Adipocyte (in vitro differentiated cells): ENCODE measurements around the gene AEBP2.
"Not testable (repeated sequence)": the region's sequence is repeated elsewhere in the genome, so short reads cannot be mapped to it uniquely, and the experiment has no call there.

Experiments used
- DNase-seq: peaks from one replicate; pipeline ENCODE4 v3.0.0-alpha.2; 2015; ENCODE audit warnings: low read depth
- H3K27me3 ChIP-seq: replicated peaks from 2 replicates; pipeline ENCODE4 v1.7.0; 2013; ENCODE audit warnings: mild to moderate bottlenecking, low read length, moderate library complexity; ENCODE audit not compliant: control insufficient read depth, insufficient read depth
- H3K36me3 ChIP-seq: 2 replicates; pipeline ENCODE4 v1.7.0; 2013; ENCODE audit warnings: low read length, mild to moderate bottlenecking, moderate library complexity; ENCODE audit not compliant: control insufficient read depth, insufficient read depth, severe bottlenecking
- H3K4me1 ChIP-seq: 2 replicates; pipeline ENCODE4 v1.7.0; 2013; ENCODE audit warnings: mild to moderate bottlenecking, low read length, moderate library complexity; ENCODE audit not compliant: control insufficient read depth, insufficient read depth
- H3K4me3 ChIP-seq: 2 replicates; pipeline ENCODE4 v1.7.0; 2013; ENCODE audit warnings: mild to moderate bottlenecking, low read length, moderate library complexity
- H3K9ac ChIP-seq: 2 replicates; pipeline ENCODE4 v1.7.0; 2013; ENCODE audit warnings: mild to moderate bottlenecking, low read length, moderate library complexity
- H3K9me3 ChIP-seq: 2 replicates; pipeline ENCODE4 v1.7.0; 2013; ENCODE audit warnings: mild to moderate bottlenecking, low read length, moderate library complexity; ENCODE audit not compliant: control insufficient read depth

AEBP2 gene

DNA sequence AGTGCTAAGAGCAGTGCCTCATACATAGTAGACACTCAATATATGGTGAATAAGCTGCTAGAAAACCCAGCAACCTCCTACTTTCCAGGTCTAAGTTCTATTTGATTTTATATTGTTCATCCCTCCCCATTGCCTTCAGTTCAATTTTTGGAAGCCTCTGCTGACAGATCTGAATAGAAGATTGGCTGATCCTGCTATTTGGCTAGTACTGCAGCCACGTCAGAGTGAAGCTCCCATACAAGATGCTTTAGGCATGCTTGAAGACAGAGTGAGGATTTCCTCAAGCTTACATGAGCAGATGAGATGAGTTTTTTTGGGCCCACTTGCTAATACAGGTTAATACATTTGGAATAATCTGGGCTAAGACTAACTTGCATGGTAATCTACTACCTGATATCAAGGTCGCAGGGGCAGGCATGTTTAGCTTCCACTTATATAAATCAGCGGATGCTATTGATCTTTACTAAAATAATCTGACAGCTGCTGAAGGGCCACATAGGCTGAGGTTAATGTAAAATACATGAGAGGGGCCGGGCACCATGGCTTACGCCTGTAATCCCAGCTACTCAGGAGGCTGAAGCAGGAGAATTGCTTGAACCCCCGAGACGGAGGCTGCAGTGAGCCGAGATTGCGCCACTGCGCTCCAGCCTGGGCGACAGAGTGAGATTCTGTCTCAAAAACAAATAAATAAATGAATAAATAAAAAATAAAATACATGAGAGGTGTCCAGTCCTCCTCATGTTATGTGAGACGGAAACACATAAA, 15.9 kb upstream of the AEBP2 start:
- Histone ChIP-seq H3K4me1 (no peaks in the 10 kb centered on the region), H3K27me3 (no peaks in the 10 kb centered on the region), H3K4me3 (no peak overlapping the region), H3K9ac (no peak overlapping the region), H3K36me3 (no peaks in the 10 kb centered on the region), H3K9me3 (peaks cover 3% of the 10 kb centered on the region)
- no peak for DNase-seq

GRCh38 chr12:19428246-19428645, 11.0 kb upstream of the AEBP2 start:
- H3K9me3 ChIP-seq = peaks cover 3% of the 10 kb centered on the region
- no peak for DNase-seq
- H3K4me1 ChIP-seq = peaks cover 7% of the 10 kb centered on the region

GRCh38 chr12:19429491-19429890, 9.8 kb upstream of the AEBP2 start:
- not testable (repeated sequence) for H3K4me3 ChIP-seq, DNase-seq, H3K36me3 ChIP-seq, H3K9me3 ChIP-seq, H3K27me3 ChIP-seq, H3K9ac ChIP-seq, H3K4me1 ChIP-seq

More at GRCh38 chr12:19428246-19428645, 11.0 kb upstream of the AEBP2 start:
- Histone ChIP-seq H3K4me3 (no peak overlapping the region), H3K27me3 (no peaks in the 10 kb centered on the region), H3K36me3 (no peaks in the 10 kb centered on the region), H3K9ac (no peak overlapping the region)

DNA sequence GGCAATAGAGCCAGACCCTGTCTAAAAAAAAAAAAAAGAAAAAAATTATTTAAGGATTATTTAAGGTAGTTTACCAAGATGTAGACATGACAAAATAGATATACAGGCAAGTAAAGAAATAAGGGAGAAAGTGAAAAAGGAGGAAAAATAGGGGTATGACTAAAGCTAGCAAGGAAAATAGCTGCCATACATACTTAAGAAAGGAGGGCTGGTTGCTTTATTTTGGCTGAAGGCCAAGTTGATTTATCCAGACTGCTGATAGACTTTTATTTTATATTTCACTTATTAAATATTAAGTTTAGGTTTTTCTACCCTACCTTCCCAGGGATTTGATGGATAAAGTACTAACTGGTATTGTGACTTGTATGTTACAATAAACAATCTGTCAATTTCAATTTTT, 8.3 kb upstream of the AEBP2 start:
- Histone ChIP-seq H3K4me1 (peaks cover 7% of the 10 kb centered on the region), H3K36me3 (no peaks in the 10 kb centered on the region), H3K9me3 (peaks cover 3% of the 10 kb centered on the region), H3K4me3 (no peak overlapping the region), H3K27me3 (no peaks in the 10 kb centered on the region), H3K9ac (no peak overlapping the region)
- peak; percentile 50 for DNase-seq

DNA sequence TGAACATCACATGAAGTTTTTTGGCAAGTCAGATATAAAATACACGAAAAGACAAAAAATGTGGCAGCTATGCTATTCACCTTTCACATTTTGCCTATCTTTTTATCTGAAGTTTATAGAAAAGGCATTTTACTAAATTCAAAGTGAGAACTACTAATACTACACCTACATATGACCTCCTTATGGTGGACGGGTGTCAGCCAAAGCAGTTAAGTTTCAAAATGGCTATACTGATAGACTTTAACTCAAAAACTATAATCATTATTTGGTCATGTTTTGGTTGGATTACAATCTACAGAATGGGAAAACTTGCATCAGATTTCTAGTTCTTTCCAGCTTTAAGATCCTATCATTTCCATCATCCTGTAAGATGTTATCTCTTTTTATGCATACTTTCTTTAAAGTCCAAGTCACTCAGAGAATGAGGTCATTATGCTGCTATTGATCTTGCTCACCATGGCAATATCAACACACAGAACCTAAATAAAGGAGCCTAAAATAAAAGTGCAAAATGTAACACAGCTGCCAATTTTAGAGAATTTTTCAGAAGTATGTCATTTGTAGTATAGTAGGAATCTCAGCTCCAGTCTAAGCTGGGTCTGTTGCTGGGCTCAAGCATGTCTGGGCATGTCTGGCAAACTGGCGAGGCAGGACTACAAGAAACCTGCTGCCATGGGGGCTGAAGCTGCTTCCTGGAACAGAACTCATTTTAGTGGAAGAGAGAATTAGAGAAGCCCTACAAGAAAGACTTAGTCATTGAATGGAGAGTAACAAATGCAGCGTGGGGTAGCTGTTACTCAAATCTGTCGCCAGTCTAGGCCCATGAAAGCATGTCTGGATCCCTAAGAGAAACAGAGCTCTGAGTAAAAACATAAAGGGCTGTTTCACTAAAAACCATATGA, 7.6 kb upstream of the AEBP2 start:
- peak overlapping the region; percentile 41 for H3K9ac ChIP-seq
- no peak overlapping the region for H3K4me3 ChIP-seq
- no peaks in the 10 kb centered on the region for H3K9me3 ChIP-seq
- no peaks in the 10 kb centered on the region for H3K27me3 ChIP-seq
- no peaks in the 10 kb centered on the region for H3K36me3 ChIP-seq
- H3K4me1 ChIP-seq = peaks cover 7% of the 10 kb centered on the region
- DNase-seq = peak; percentile 72

GRCh38 chr12:19432309-19433170, 6.8 kb upstream of the AEBP2 start:
- H3K4me3 ChIP-seq = no peak overlapping the region
- peaks cover 7% of the 10 kb centered on the region for H3K4me1 ChIP-seq
- no peaks in the 10 kb centered on the region for H3K9me3 ChIP-seq
- H3K27me3 ChIP-seq = no peaks in the 10 kb centered on the region
- no peak for DNase-seq
- peak overlapping the region; percentile 41 for H3K9ac ChIP-seq
- H3K36me3 ChIP-seq = no peaks in the 10 kb centered on the region

- Histone ChIP-seq H3K4me1 (peaks cover 7% of the 10 kb centered on the region), H3K9ac (no peak overlapping the region), H3K27me3 (no peaks in the 10 kb centered on the region), H3K9me3 (no peaks in the 10 kb centered on the region), H3K36me3 (no peaks in the 10 kb centered on the region), H3K4me3 (no peak overlapping the region)
- no peak for DNase-seq
These were observed 4.8 kb upstream of the AEBP2 start for GRCh38 chr12:19434538-19434937.

GRCh38 chr12:19435831-19436497, 3.3 kb upstream of the AEBP2 start:
- Histone ChIP-seq H3K27me3 (no peaks in the 10 kb centered on the region), H3K4me1 (peaks cover 7% of the 10 kb centered on the region), H3K36me3 (no peaks in the 10 kb centered on the region), H3K9me3 (no peaks in the 10 kb centered on the region), H3K9ac (no peak overlapping the region), H3K4me3 (no peak overlapping the region)
- no peak for DNase-seq

GRCh38 chr12:19436931-19437330, 2.4 kb upstream of the AEBP2 start:
- no peak overlapping the region for H3K9ac ChIP-seq
- DNase-seq = no peak
- H3K4me3 ChIP-seq = no peak overlapping the region
- H3K4me1 ChIP-seq = peaks cover 8% of the 10 kb centered on the region
- H3K36me3 ChIP-seq = no peaks in the 10 kb centered on the region
- no peaks in the 10 kb centered on the region for H3K9me3 ChIP-seq
- H3K27me3 ChIP-seq = no peaks in the 10 kb centered on the region

DNA sequence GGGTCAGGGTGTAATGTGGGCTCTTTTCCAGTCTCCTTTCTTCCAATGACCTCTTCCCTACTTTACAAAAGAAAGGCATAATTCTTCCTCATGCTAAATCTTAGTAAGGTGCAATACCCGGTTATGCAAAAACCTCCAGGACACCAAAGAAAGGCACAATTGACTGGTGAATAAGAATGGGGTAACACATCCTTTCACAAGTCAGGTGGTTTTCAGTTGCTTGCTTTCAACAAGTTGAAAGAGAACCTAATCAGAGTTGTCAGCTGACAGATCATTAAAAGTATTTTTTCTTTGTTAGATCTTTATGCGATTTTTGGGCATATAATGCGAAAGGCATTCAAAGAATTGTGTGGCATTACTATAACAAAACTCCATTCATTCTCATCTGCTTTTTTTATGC, 1.3 kb upstream of the AEBP2 start:
- Histone ChIP-seq H3K4me1 (peaks cover 8% of the 10 kb centered on the region), H3K27me3 (no peaks in the 10 kb centered on the region), H3K36me3 (no peaks in the 10 kb centered on the region), H3K9me3 (no peaks in the 10 kb centered on the region), H3K4me3 (no peak overlapping the region), H3K9ac (no peak overlapping the region)
- peak; percentile 13 for DNase-seq
